Keratinocyte (primary cell): ENCODE measurements around the gene HPS6.
"Not testable (repeated sequence)": the region's sequence is repeated elsewhere in the genome, so short reads cannot be mapped to it uniquely, and the experiment has no call there.

Experiments
- EZH2 ChIP-seq: IDR thresholded peaks from one replicate; pipeline ENCODE4 v1.6.1; 2012; ENCODE audit warnings: inconsistent platforms, mild to moderate bottlenecking, low read length, moderate library complexity
- TF ChIP-seq, protein P1 (sequence below), 3 experiments: IDR thresholded peaks in 1 of 3; conservative IDR thresholded peaks in 1 of 3; optimal IDR thresholded peaks in 1 of 3; 2 replicates in 2 of 3; 3 replicates in 1 of 3; pipeline versions ENCODE3 to v1.5.1; 2011; ENCODE audit warnings: low read length in 3 of 3, mild to moderate bottlenecking in 3 of 3, moderate library complexity in 2 of 3, control low read depth in 1 of 3, inconsistent platforms in 1 of 3; ENCODE audit not compliant: insufficient read depth in 2 of 3; ENCODE audit errors: extremely low read depth in 1 of 3

DNA sequence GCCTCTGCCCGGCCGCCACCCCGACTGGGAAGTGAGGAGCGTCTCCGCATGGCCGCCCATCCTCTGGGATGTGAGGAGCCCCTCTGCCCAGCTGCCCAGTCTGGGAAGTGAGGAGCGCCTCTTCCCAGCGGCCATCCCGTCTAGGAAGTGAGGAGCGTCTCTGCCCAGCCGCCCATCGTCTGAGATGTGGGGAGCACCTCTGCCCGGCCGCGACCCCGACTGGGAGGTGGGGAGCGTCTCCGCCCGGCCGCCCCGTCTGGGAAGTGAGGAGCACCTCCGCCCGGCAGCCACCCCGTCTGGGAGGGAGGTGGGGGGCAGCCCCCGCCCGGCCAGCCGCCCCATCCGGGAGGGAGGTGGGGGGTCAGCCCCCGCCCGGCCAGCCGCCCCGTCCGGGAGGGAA lies 29.3 kb upstream of the HPS6 start:
- TF ChIP-seq, protein P1, sequence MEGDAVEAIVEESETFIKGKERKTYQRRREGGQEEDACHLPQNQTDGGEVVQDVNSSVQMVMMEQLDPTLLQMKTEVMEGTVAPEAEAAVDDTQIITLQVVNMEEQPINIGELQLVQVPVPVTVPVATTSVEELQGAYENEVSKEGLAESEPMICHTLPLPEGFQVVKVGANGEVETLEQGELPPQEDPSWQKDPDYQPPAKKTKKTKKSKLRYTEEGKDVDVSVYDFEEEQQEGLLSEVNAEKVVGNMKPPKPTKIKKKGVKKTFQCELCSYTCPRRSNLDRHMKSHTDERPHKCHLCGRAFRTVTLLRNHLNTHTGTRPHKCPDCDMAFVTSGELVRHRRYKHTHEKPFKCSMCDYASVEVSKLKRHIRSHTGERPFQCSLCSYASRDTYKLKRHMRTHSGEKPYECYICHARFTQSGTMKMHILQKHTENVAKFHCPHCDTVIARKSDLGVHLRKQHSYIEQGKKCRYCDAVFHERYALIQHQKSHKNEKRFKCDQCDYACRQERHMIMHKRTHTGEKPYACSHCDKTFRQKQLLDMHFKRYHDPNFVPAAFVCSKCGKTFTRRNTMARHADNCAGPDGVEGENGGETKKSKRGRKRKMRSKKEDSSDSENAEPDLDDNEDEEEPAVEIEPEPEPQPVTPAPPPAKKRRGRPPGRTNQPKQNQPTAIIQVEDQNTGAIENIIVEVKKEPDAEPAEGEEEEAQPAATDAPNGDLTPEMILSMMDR (optimal IDR thresholded peaks at IDR 0.05 in 1 of 3, IDR thresholded peaks at IDR 0.05 in 1 of 3, conservative IDR thresholded peaks at IDR 0.05 in 1 of 3; ENCODE audit: extremely low read depth in 1 of 3, insufficient read depth in 2 of 3, low read length in 3 of 3) = not testable (repeated sequence)
- not testable (repeated sequence) for TF ChIP-seq EZH2
